ENCODE data around the gene PAF1. TPM values are rescaled to one million over a fixed set of nuclear protein-coding genes. Genes with fewer than 3 reads are reported as not detected.
A peak's percentile ranks its signal among the peaks of the same experiment; 100 is the strongest.

The PAF1 gene
- total and polyA plus RNA-seq, 2 of the 13 experiments (the other 11 are each of a cell fraction or from before 2014, with no cell fraction given) = 30.2 to 31.1 TPM

DNA sequence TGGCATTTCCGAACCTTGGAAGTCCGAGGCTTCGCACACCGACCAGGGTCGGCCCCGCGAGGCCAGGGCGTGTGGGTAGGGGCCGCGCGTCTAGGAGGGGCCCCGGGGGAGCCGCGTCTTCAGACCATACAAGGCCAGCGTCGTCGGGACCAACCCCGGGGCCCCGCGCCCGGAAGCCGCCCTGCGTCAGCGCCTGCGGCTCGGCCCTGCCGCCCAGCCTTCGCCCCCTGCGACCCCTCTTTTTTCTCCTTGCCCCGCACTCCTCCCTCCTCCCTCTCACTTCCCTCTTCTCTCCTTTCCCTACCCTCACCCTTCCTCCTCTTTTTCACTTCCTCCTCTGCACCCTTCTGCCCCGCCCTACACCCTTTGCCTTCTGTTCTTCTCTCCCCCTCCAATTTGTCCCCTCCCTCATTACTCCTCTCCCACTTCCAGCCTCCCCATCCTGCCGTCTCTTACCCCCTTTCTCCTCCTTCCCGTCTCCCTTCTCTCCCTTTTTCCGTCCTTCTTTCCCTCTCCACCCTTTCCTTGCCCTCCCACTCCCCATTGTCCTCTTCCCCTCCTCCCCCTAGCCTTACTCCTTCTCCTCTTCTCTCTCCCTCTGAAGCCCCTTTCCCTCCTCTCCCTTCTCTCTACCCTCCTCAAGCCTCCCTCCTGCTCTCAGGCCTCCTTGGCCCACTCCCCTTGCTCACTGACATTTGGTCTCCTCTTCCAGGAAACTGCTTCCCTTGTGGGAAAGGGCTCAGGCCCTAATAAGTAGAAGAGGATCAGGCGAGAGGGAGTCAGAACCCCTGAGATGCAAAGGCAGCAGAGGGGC lies 19.3 kb upstream of the PAF1 start (continued):
- TF ChIP-seq ZNF407 (CRISPR knock-in tag; IDR thresholded peaks at IDR 0.05; ENCODE audit: not compliant biosample characterization) = no peak
- no peak for TF ChIP-seq PHF20 (CRISPR knock-in tag; IDR thresholded peaks at IDR 0.05)
- no peak for TF ChIP-seq KDM4B (CRISPR knock-in tag; IDR thresholded peaks at IDR 0.05)
- no peak for TF ChIP-seq ZFP90 (CRISPR knock-in tag; IDR thresholded peaks at IDR 0.05; ENCODE audit: borderline replicate concordance)
- TF ChIP-seq, protein P1, sequence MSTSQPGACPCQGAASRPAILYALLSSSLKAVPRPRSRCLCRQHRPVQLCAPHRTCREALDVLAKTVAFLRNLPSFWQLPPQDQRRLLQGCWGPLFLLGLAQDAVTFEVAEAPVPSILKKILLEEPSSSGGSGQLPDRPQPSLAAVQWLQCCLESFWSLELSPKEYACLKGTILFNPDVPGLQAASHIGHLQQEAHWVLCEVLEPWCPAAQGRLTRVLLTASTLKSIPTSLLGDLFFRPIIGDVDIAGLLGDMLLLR (CRISPR knock-in tag; IDR thresholded peaks at IDR 0.05) = no peak
- TF ChIP-seq ZSCAN9 (CRISPR knock-in tag; IDR thresholded peaks at IDR 0.05; ENCODE audit: borderline replicate concordance) = no peak
- no peak for TF ChIP-seq NFIC (IDR thresholded peaks at IDR 0.05; ENCODE audit: low read length)
- TF ChIP-seq SAFB2 (CRISPR knock-in tag; IDR thresholded peaks at IDR 0.05; ENCODE audit: borderline replicate concordance, low read depth) = no peak
- no peak for TF ChIP-seq GTF2F1 (IDR thresholded peaks at IDR 0.05; ENCODE audit: low read length)
- no peak; the same call in 1 of the 2 replicates for TF ChIP-seq ZFY (CRISPR knock-in tag; IDR thresholded peaks at IDR 0.05)
- TF ChIP-seq EP300 (IDR thresholded peaks at IDR 0.05; ENCODE audit: low read depth in 2 of 2, low read length in 2 of 2) = no peak
- TF ChIP-seq EP300 (CRISPR knock-in tag; IDR thresholded peaks at IDR 0.05; ENCODE audit: borderline replicate concordance) = no peak
- peak; percentile 93 for TF ChIP-seq RBFOX2 (IDR thresholded peaks at IDR 0.05; ENCODE audit: low read depth, low read length)
- TF ChIP-seq NFE2L1 (CRISPR knock-in tag; IDR thresholded peaks at IDR 0.05; ENCODE audit: borderline replicate concordance) = no peak
- no peak for TF ChIP-seq ZNF337 (CRISPR knock-in tag; IDR thresholded peaks at IDR 0.05; ENCODE audit: borderline replicate concordance, low read depth)
- TF ChIP-seq, protein P2, sequence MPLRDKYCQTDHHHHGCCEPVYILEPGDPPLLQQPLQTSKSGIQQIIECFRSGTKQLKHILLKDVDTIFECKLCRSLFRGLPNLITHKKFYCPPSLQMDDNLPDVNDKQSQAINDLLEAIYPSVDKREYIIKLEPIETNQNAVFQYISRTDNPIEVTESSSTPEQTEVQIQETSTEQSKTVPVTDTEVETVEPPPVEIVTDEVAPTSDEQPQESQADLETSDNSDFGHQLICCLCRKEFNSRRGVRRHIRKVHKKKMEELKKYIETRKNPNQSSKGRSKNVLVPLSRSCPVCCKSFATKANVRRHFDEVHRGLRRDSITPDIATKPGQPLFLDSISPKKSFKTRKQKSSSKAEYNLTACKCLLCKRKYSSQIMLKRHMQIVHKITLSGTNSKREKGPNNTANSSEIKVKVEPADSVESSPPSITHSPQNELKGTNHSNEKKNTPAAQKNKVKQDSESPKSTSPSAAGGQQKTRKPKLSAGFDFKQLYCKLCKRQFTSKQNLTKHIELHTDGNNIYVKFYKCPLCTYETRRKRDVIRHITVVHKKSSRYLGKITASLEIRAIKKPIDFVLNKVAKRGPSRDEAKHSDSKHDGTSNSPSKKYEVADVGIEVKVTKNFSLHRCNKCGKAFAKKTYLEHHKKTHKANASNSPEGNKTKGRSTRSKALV (CRISPR knock-in tag; IDR thresholded peaks at IDR 0.05) = no peak
- TF ChIP-seq RFX5 (IDR thresholded peaks at IDR 0.05; ENCODE audit: low read depth, low read length) = no peak
- no peak for TF ChIP-seq ZNF17 (CRISPR knock-in tag; IDR thresholded peaks at IDR 0.05)
- no peak for TF ChIP-seq ZNF781 (CRISPR knock-in tag; IDR thresholded peaks at IDR 0.05; ENCODE audit: borderline replicate concordance, not compliant biosample characterization)
- TF ChIP-seq ZNF264 (CRISPR knock-in tag; IDR thresholded peaks at IDR 0.05) = no peak

Data from HepG2 (cell line).